Upper lobe of left lung (tissue), 4 donors: ENCODE measurements around the gene S100A5.

ENCODE experiments used
- CTCF ChIP-seq, 6 experiments: fragments of 450-650 bp in 4 of 6; fragments of 200-600 bp in 2 of 6; sonication (generic) in 2 of 6; IDR thresholded peaks; one replicate each; pipeline ENCODE4 v1.5.1; 2016 to 2019; ENCODE audit warnings: antibody characterized with exemption in 6 of 6
- EP300 ChIP-seq, 4 donors: sonication (generic); formaldehyde crosslinking; IDR thresholded peaks; one replicate each; pipeline ENCODE4 v1.5.1; 2017; ENCODE audit warnings: antibody characterized with exemption in 4 of 4, control low read depth in 2 of 4
- POLR2A ChIP-seq, 4 donors: fragments of 450-650 bp; IDR thresholded peaks; one replicate each; pipeline ENCODE4 v1.5.1; 2016 to 2017; ENCODE audit warnings: antibody characterized with exemption in 4 of 4, mild to moderate bottlenecking in 2 of 4
- POLR2AphosphoS5 ChIP-seq, 2 donors: sonication (generic); formaldehyde crosslinking; IDR thresholded peaks; one replicate each; pipeline ENCODE4 v1.5.1; 2017; ENCODE audit warnings: antibody characterized with exemption in 2 of 2

- TF ChIP-seq POLR2AphosphoS5 (IDR thresholded peaks at IDR 0.05): no peak
- TF ChIP-seq POLR2A (IDR thresholded peaks at IDR 0.05): no peak
- no peak for TF ChIP-seq EP300 (IDR thresholded peaks at IDR 0.05)
- TF ChIP-seq CTCF (IDR thresholded peaks at IDR 0.05): no peak
Measured at GRCh38 chr1:153544453-153545066, 3.8 kb upstream of the S100A5 start.
